H54 (cell line): ENCODE data around the gene HNRNPA1.
A peak's percentile ranks its signal among the peaks of the same experiment; 100 is the strongest.
"Not testable (repeated sequence)": the region's sequence is repeated elsewhere in the genome, so short reads cannot be mapped to it uniquely, and the experiment has no call there.

ENCODE experiments used
- DNase-seq: peaks from one replicate; pipeline ENCODE4 v3.0.0; 2011; ENCODE audit warnings: low spot score, mixed read lengths; ENCODE audit not compliant: insufficient read length
- FAIRE-seq: peaks from 3 replicates; lab custom pipeline; 2011; peaks lifted over from hg19 to GRCh38; lab: Jason Lieb, UNC
- POLR2A ChIP-seq: IDR thresholded peaks from 2 replicates; pipeline ENCODE4 v1.6.1; 2011; ENCODE audit warnings: low read depth, mild to moderate bottlenecking, low read length

Gene HNRNPA1

GRCh38 chr12:54280468-54281260 lies at the start of gene HNRNPA1:
HNRNPA1 (plus strand) TSS chr12:54280726; CDS start chr12:54280808, 82 bp downstream.
- peak; percentile 91 for FAIRE-seq
- peak; percentile 94 for TF ChIP-seq POLR2A
- DNase-seq, result peak; percentile 84

GRCh38 chr12:54231269-54231668 lies 49.3 kb upstream of the HNRNPA1 start:
- DNase-seq, FAIRE-seq: not testable (repeated sequence)

GRCh38 chr12:54232790-54233189 lies 47.7 kb upstream of the HNRNPA1 start:
- TF ChIP-seq POLR2A, result no peak
- FAIRE-seq, result no peak
- DNase-seq, result no peak

- no peak for TF ChIP-seq POLR2A
- no peak for DNase-seq
- no peak for FAIRE-seq
Measured at GRCh38 chr12:54238531-54238930, 42.0 kb upstream of the HNRNPA1 start.

GRCh38 chr12:54239620-54240019 lies 40.9 kb upstream of the HNRNPA1 start:
- no peak for TF ChIP-seq POLR2A
- FAIRE-seq (no peak), DNase-seq (no peak)

- no peak for TF ChIP-seq POLR2A
- DNase-seq (no peak), FAIRE-seq (no peak)
Measured at GRCh38 chr12:54240129-54240528, 40.4 kb upstream of the HNRNPA1 start.

- FAIRE-seq (no peak), DNase-seq (no peak)
- TF ChIP-seq POLR2A, result no peak
Measured at GRCh38 chr12:54240971-54241588, 39.4 kb upstream of the HNRNPA1 start.

- no peak for TF ChIP-seq POLR2A
- FAIRE-seq (no peak), DNase-seq (no peak)
Measured at GRCh38 chr12:54246011-54246641, 34.4 kb upstream of the HNRNPA1 start.

- no peak for FAIRE-seq
- no peak for DNase-seq
- no peak for TF ChIP-seq POLR2A
Measured at GRCh38 chr12:54249489-54249888, 31.0 kb upstream of the HNRNPA1 start.

GRCh38 chr12:54251667-54252284 lies 28.8 kb upstream of the HNRNPA1 start:
- FAIRE-seq, result no peak
- DNase-seq, result peak; percentile 34

GRCh38 chr12:54253240-54253639 lies 27.3 kb upstream of the HNRNPA1 start:
- no peak for TF ChIP-seq POLR2A
- DNase-seq (no peak), FAIRE-seq (no peak)

More at GRCh38 chr12:54251667-54252284, 28.8 kb upstream of the HNRNPA1 start:
- TF ChIP-seq POLR2A, result no peak

- no peak for TF ChIP-seq POLR2A
- DNase-seq, result no peak
- no peak for FAIRE-seq
Measured at GRCh38 chr12:54257332-54257731, 23.2 kb upstream of the HNRNPA1 start.

- FAIRE-seq (peak; percentile 61), DNase-seq (no peak)
- TF ChIP-seq POLR2A, result no peak
Measured at GRCh38 chr12:54258201-54258681, 22.3 kb upstream of the HNRNPA1 start.
